KMS-11 (cell line): Measurements from ENCODE around the gene ADGRD2.

Experiments used
- H2AFZ ChIP-seq: fragments of 200-600 bp; sonication (generic); 2 replicates; pipeline ENCODE4 v1.6.1; 2016; ENCODE audit warnings: antibody characterized with exemption, mixed run types, low read depth
- H3K27ac ChIP-seq: fragments of 200-600 bp; sonication (generic); 2 replicates; pipeline ENCODE4 v1.6.1; 2016; ENCODE audit warnings: mild to moderate bottlenecking, mixed run types
- H3K27me3 ChIP-seq: fragments of 200-600 bp; sonication (generic); 2 replicates; pipeline ENCODE4 v1.6.1; 2017; ENCODE audit warnings: mild to moderate bottlenecking, low read depth, mixed run types, moderate library complexity; ENCODE audit not compliant: insufficient read depth
- H3K36me3 ChIP-seq: fragments of 200-600 bp; sonication (generic); 2 replicates; pipeline ENCODE4 v1.6.1; 2017; ENCODE audit warnings: mild to moderate bottlenecking, mixed run types; ENCODE audit not compliant: insufficient read depth
- H3K4me1 ChIP-seq: fragments of 200-600 bp; sonication (generic); 2 replicates; pipeline ENCODE4 v1.6.1; 2016; ENCODE audit warnings: mild to moderate bottlenecking, low read depth, mixed run types; ENCODE audit not compliant: poor library complexity, severe bottlenecking
- H3K4me2 ChIP-seq: fragments of 200-600 bp; sonication (generic); 2 replicates; pipeline ENCODE4 v1.7.0; 2016; ENCODE audit warnings: mild to moderate bottlenecking, mixed run types
- H3K4me3 ChIP-seq: fragments of 200-600 bp; sonication (generic); IDR thresholded peaks from 2 replicates; pipeline ENCODE4 v1.6.1; 2017; ENCODE audit warnings: low read depth, low read length, mixed read lengths; ENCODE audit not compliant: insufficient read depth
- H3K79me2 ChIP-seq: fragments of 200-600 bp; sonication (generic); 2 replicates; pipeline ENCODE4 v1.6.1; 2016; ENCODE audit warnings: low read depth, mixed run types; ENCODE audit not compliant: insufficient read depth
- H3K9ac ChIP-seq: fragments of 200-600 bp; sonication (generic); 2 replicates; pipeline ENCODE4 v1.6.1; 2016; ENCODE audit warnings: mild to moderate bottlenecking, mixed run types
- H4K20me1 ChIP-seq: fragments of 200-600 bp; sonication (generic); 2 replicates; pipeline ENCODE4 v1.6.1; 2016; ENCODE audit warnings: mild to moderate bottlenecking, mixed run types; ENCODE audit not compliant: insufficient read depth
- CTCF ChIP-seq: fragments of 200-600 bp; sonication (generic); conservative IDR thresholded peaks from 2 replicates; pipeline ENCODE4 v1.6.1; 2017; ENCODE audit warnings: low read depth, mild to moderate bottlenecking, antibody characterized with exemption, low read length, moderate library complexity, mixed read lengths

The ADGRD2 gene

DNA sequence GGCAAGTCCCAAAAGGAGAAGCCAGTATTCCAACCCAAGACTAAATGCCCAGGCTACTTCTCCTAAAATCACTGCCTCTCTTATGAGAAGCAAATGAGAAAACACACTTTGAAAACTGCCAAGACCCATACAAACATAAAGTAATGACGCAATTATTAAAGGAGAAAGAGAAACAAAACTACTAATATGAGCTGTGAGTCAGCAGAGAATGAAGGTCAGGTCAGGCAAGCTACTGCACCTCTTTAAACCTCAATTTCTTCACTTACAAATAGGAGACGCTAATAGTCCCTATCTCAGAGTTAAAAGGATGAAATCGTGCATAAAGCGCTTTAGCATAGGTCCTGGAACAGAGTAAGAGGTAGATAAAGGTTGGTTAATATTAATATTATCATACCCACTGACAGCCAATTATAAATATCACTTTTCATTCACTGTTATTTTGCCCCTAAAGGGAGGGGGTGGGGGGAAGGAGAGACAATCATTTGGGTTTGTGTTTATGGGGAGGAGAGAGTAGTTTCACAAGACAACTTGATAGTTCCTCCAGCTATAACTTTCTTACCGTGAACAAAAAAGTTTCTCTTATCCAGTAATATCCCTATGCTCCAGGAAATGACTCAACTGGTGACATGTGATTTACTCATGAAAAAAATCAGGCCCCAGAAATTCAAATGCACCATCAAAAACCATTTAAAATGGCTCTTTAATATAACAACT, 38.6 kb upstream of the ADGRD2 start:
- Histone ChIP-seq H3K36me3 (peaks cover 6% of the 10 kb centered on the region; the same call in 1 of the 2 replicates), H2AFZ (no peak overlapping the region), H3K4me2 (no peak overlapping the region), H3K27ac (no peak overlapping the region), H3K79me2 (peaks cover 48% of the 10 kb centered on the region), H3K4me3 (no peak overlapping the region), H3K4me1 (peaks cover 14% of the 10 kb centered on the region), H3K27me3 (no peaks in the 10 kb centered on the region), H4K20me1 (no peaks in the 10 kb centered on the region), H3K9ac (no peak overlapping the region)
- TF ChIP-seq CTCF: no peak

GRCh38 chr9:124412228-124412575, 38.0 kb upstream of the ADGRD2 start:
- no peaks in the 10 kb centered on the region for H3K27me3 ChIP-seq
- H3K9ac ChIP-seq: no peak overlapping the region
- no peaks in the 10 kb centered on the region for H4K20me1 ChIP-seq
- no peak overlapping the region for H3K4me3 ChIP-seq
- no peak overlapping the region for H2AFZ ChIP-seq
- H3K4me1 ChIP-seq: peaks cover 14% of the 10 kb centered on the region
- H3K4me2 ChIP-seq: no peak overlapping the region
- TF ChIP-seq CTCF: no peak
- peaks cover 6% of the 10 kb centered on the region; the same call in 1 of the 2 replicates for H3K36me3 ChIP-seq
- H3K79me2 ChIP-seq: peaks cover 47% of the 10 kb centered on the region
- H3K27ac ChIP-seq: no peak overlapping the region

DNA sequence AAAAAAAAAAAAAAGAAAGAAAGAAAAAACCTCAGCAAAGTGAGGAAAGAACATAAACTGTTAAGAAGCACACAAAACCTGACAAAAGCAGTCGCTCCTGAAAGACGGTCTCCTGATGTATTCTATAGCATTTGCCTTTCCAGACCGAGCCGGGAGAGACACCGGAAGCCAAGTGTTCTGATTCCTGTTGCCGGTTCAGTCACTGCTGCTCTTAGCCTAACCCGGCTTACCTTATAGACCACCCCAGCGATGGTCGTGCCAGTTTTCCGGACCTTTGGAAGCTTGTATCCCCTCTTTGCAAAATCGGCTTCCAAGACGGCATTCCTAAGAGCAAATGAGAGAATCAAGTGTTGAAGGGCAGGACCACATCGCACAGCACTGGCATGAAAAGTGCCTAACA, 35.6 kb upstream of the ADGRD2 start:
- H4K20me1 ChIP-seq: no peaks in the 10 kb centered on the region
- H3K9ac ChIP-seq: peak overlapping the region; percentile 93
- no peaks in the 10 kb centered on the region for H3K27me3 ChIP-seq
- H3K79me2 ChIP-seq: peaks cover 27% of the 10 kb centered on the region
- H3K4me1 ChIP-seq: peaks cover 14% of the 10 kb centered on the region
- peak overlapping the region; percentile 86 for H3K27ac ChIP-seq
- no peak overlapping the region for H3K4me3 ChIP-seq
- no peak for TF ChIP-seq CTCF
- peaks cover 6% of the 10 kb centered on the region; the same call in 1 of the 2 replicates for H3K36me3 ChIP-seq
- H3K4me2 ChIP-seq: peak overlapping the region; percentile 82
- peak overlapping the region; percentile 57 for H2AFZ ChIP-seq

DNA sequence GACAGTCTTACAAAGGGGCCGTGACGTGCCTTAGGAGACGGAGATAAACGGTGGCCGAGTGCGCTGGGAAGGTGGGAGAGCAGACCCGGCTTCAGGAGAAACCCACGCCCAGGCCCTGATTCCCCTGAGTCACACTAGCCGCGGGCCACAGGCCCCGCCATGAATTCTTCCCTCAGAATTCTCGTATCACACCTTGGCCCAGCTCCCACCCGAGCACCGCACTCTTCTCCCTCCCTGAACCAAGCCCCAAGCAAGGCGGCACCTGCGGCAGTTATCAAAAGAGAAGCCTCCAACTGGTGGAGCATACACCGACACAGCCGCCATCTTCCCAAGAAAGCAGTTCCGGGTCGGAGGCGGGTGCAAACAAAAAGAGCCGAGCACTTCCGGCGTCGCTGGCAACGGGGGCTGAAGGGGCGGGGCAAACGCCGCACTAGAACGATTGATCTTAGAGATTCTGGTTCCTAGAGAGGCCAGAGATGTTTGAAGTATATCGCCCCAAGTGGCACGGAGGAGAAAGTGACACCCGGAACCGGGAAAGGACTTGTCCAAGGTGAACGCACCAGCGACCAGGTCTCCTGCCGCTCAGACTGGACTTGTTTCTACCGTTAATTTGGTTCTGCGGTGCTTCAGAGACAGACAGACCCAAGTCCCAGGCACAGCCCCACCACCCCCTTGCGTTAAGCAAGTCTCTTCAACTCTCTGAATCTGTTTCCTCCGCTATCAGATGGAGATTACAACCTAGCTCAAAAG, 35.0 kb upstream of the ADGRD2 start, which contains the start of gene PSMB7:
Gene PSMB7 (minus strand): TSS at position 341 of the 750 bp plus-strand sequence. CDS start 17 bp downstream, at position 324.
- peak; percentile 69 for TF ChIP-seq CTCF
- no peaks in the 10 kb centered on the region for H3K27me3 ChIP-seq
- peaks cover 14% of the 10 kb centered on the region for H3K4me1 ChIP-seq
- peak within 1 kb of the TSS; percentile 77 for H2AFZ ChIP-seq
- H4K20me1 ChIP-seq: no peaks in the 10 kb centered on the region
- H3K79me2 ChIP-seq: peaks cover 21% of the 10 kb centered on the region
- H3K27ac ChIP-seq: peak within 1 kb of the TSS; percentile 86
- no peak within 1 kb of the TSS for H3K4me3 ChIP-seq
- H3K36me3 ChIP-seq: peaks cover 6% of the 10 kb centered on the region; the same call in 1 of the 2 replicates
- H3K4me2 ChIP-seq: peak within 1 kb of the TSS; percentile 82
- H3K9ac ChIP-seq: peak within 1 kb of the TSS; percentile 93
